ENCODE data around the gene LHCGR.

LHCGR gene

GRCh38 chr2:48725696-48726494 lies 29.6 kb downstream of the LHCGR start:
- H3K4me2 ChIP-seq: no peak overlapping the region
- H3K4me3 ChIP-seq: no peak overlapping the region
- H3K9me3 ChIP-seq: no peaks in the 10 kb centered on the region
- H3K36me3 ChIP-seq: no peaks in the 10 kb centered on the region
- H3K9ac ChIP-seq: no peak overlapping the region
- H3K4me1 ChIP-seq: no peaks in the 10 kb centered on the region
- no peak overlapping the region for H3K27ac ChIP-seq
- no peaks in the 10 kb centered on the region for H3K27me3 ChIP-seq
- TF ChIP-seq Cebpa-rat (IDR thresholded peaks at IDR 0.05): no peak
- no peaks in the 10 kb centered on the region for H4K20me1 ChIP-seq

DNA sequence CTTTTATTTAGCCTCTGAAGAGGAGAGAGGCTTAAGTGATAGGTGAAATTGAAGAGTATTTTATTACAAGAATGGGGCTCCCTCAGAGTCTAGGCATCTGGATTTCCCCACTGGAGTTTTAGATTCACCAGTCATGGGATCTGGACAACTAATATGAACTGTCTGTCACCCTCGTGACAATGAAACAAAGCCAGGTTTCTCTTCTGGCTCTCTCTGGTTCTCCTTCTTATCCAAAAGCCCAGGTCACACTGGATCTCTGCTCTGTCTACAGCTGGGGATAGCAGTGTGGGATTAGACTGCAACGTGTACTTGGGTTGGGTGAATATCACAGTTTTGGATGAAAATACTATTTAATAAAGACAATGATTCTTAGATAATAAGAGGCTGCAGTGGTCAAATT lies 31.2 kb downstream of the LHCGR start:
- no peaks in the 10 kb centered on the region for H4K20me1 ChIP-seq
- H3K4me1 ChIP-seq: no peaks in the 10 kb centered on the region
- TF ChIP-seq Cebpa-rat (IDR thresholded peaks at IDR 0.05): no peak
- H3K27me3 ChIP-seq: no peaks in the 10 kb centered on the region
- H3K9me3 ChIP-seq: no peaks in the 10 kb centered on the region
- H3K27ac ChIP-seq: no peak overlapping the region
- no peak overlapping the region for H3K4me3 ChIP-seq
- no peaks in the 10 kb centered on the region for H3K36me3 ChIP-seq
- H3K4me2 ChIP-seq: no peak overlapping the region
- no peak overlapping the region for H3K9ac ChIP-seq

- Histone ChIP-seq H3K9me3 (no peaks in the 10 kb centered on the region), H3K27me3 (no peaks in the 10 kb centered on the region), H3K4me3 (no peak overlapping the region), H3K27ac (no peak overlapping the region), H3K4me1 (no peaks in the 10 kb centered on the region), H4K20me1 (no peaks in the 10 kb centered on the region), H3K9ac (no peak overlapping the region), H3K36me3 (no peaks in the 10 kb centered on the region), H3K4me2 (no peak overlapping the region)
- TF ChIP-seq Cebpa-rat (IDR thresholded peaks at IDR 0.05): no peak
Measured at GRCh38 chr2:48723129-48723528, 32.4 kb downstream of the LHCGR start.

- Histone ChIP-seq H3K36me3 (no peaks in the 10 kb centered on the region), H4K20me1 (no peaks in the 10 kb centered on the region), H3K4me3 (no peak overlapping the region), H3K4me2 (no peak overlapping the region), H3K9ac (no peak overlapping the region), H3K27me3 (no peaks in the 10 kb centered on the region), H3K27ac (no peak overlapping the region), H3K4me1 (no peaks in the 10 kb centered on the region), H3K9me3 (no peaks in the 10 kb centered on the region)
- no peak for TF ChIP-seq Cebpa-rat (IDR thresholded peaks at IDR 0.05)
Measured at GRCh38 chr2:48722391-48722790, 33.1 kb downstream of the LHCGR start.

DNA sequence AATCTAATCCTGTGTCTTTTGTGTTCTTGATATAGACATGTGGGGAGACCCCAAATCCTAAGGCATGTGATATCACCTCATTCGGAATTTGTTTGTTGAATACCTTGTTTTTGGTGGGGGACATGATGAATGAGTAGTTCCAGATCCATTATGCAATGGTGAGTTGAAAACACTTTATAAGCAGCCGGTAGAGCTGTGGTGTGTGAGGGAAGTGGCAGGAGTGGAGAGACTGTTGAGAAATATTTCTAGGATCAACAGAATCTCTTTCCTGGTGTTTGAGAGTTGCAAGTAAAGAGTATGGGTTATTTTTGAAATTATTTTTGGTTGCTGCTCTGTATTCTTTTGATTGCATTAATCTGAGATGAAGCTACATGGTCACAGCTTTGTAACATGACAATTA lies 34.4 kb downstream of the LHCGR start:
- no peak for TF ChIP-seq Cebpa-rat (IDR thresholded peaks at IDR 0.05)
- Histone ChIP-seq H4K20me1 (no peaks in the 10 kb centered on the region), H3K9ac (no peak overlapping the region), H3K4me1 (no peaks in the 10 kb centered on the region), H3K9me3 (no peaks in the 10 kb centered on the region), H3K4me2 (no peak overlapping the region), H3K4me3 (no peak overlapping the region), H3K36me3 (no peaks in the 10 kb centered on the region), H3K27ac (no peak overlapping the region), H3K27me3 (no peaks in the 10 kb centered on the region)

DNA sequence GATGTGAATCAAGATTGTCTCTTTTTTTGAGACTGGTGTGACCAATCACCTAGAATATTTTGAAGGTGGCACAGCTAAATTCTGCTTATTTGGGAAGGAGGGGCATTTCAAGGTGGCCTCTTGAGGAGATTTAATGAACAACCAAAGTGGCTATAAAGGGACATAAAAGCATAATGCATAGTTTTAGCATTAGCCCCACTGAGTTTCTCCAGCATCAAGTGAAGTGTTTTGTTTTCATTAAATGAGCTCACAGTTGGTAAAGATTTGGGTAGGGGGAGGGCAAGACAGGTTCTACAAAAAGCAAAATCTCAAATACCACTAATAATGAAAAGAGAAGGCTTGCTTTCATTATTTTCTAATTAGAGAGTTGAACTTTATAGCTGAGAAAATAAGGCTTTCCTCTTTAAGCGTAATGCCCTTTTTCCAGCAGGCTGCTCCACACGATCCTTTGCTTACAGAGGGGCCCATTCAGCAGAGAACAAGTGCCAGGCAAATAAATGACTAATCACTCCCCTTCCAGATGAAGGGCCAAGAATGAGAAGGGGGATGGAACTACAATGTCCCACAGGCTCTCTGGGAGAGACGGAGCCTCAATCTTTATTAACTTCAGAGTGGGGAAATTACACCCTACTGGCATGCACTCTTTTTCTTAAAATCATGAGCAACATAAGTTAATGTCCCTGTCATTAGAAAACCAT lies 35.9 kb downstream of the LHCGR start:
- no peak overlapping the region for H3K4me3 ChIP-seq
- H3K36me3 ChIP-seq: no peaks in the 10 kb centered on the region
- H3K4me2 ChIP-seq: no peak overlapping the region
- no peaks in the 10 kb centered on the region for H3K4me1 ChIP-seq
- H3K27me3 ChIP-seq: no peaks in the 10 kb centered on the region
- no peak for TF ChIP-seq Cebpa-rat (IDR thresholded peaks at IDR 0.05)
- no peak overlapping the region for H3K27ac ChIP-seq
- no peaks in the 10 kb centered on the region for H4K20me1 ChIP-seq
- H3K9ac ChIP-seq: no peak overlapping the region
- no peaks in the 10 kb centered on the region for H3K9me3 ChIP-seq

- H3K4me2 ChIP-seq: no peak overlapping the region
- TF ChIP-seq Cebpa-rat (IDR thresholded peaks at IDR 0.05): no peak
Measured at GRCh38 chr2:48717846-48718245, 37.7 kb downstream of the LHCGR start.

GRCh38 chr2:48715956-48716355 lies 39.6 kb downstream of the LHCGR start:
- Histone ChIP-seq H3K27me3 (no peaks in the 10 kb centered on the region), H3K27ac (no peak overlapping the region), H3K4me3 (no peak overlapping the region), H3K4me1 (no peaks in the 10 kb centered on the region), H3K36me3 (no peaks in the 10 kb centered on the region), H3K9ac (no peak overlapping the region), H3K4me2 (no peak overlapping the region), H3K9me3 (no peaks in the 10 kb centered on the region), H4K20me1 (no peaks in the 10 kb centered on the region)
- no peak for TF ChIP-seq Cebpa-rat (IDR thresholded peaks at IDR 0.05)

More at GRCh38 chr2:48717846-48718245, 37.7 kb downstream of the LHCGR start:
- Histone ChIP-seq H3K27me3 (no peaks in the 10 kb centered on the region), H3K36me3 (no peaks in the 10 kb centered on the region), H4K20me1 (no peaks in the 10 kb centered on the region), H3K27ac (no peak overlapping the region), H3K9me3 (no peaks in the 10 kb centered on the region), H3K9ac (no peak overlapping the region), H3K4me3 (no peak overlapping the region), H3K4me1 (no peaks in the 10 kb centered on the region)

DNA sequence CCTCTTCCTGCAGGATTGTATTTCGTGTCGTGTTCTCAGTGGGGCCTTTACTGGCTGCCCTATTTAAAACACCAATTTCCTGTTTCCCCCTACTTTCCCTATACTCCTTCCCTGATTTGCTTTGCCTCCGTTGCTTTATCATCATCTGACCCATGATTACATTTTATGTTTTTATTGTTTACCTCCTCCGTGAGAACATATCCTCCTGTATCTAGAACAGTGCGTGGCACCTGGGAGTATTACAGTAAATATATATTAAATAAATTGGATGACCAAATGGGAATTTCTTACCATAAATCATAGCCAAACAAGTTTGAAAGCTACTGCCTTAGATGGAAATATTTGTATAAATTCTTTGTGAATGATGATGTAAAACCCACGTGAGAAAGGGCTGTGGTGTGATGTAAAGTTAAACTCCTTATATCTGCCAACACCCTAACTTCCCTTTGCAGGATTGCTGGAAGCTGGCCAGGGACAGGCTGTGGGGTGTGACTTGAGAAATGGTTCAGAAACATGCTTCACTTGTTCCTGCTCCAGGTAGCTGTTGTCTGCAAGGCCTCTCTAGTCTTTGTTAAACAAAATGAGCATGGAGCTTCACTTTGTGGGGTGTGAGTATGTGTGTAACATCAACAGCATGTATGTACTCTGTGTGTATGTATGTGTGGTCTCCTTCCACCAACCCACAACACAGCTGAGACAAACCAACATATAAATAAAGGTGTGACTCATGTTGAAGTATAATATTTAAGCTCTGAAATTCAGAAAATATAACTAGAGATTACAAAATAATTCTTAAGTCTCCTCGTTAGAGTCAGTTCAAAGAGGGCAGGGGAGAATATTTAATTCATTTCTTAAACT lies 40.3 kb downstream of the LHCGR start:
- H3K36me3 ChIP-seq: no peaks in the 10 kb centered on the region
- no peak overlapping the region for H3K27ac ChIP-seq
- H3K9me3 ChIP-seq: no peaks in the 10 kb centered on the region
- H3K4me3 ChIP-seq: no peak overlapping the region
- no peak for TF ChIP-seq Cebpa-rat (IDR thresholded peaks at IDR 0.05)
- H3K27me3 ChIP-seq: no peaks in the 10 kb centered on the region
- no peaks in the 10 kb centered on the region for H3K4me1 ChIP-seq
- H3K4me2 ChIP-seq: no peak overlapping the region
- H4K20me1 ChIP-seq: no peaks in the 10 kb centered on the region
- no peak overlapping the region for H3K9ac ChIP-seq

- no peaks in the 10 kb centered on the region for H3K4me1 ChIP-seq
- H3K27ac ChIP-seq: no peak overlapping the region
- H3K36me3 ChIP-seq: no peaks in the 10 kb centered on the region
- H3K9me3 ChIP-seq: no peaks in the 10 kb centered on the region
- no peak overlapping the region for H3K9ac ChIP-seq
- no peak overlapping the region for H3K4me3 ChIP-seq
- no peak overlapping the region for H3K4me2 ChIP-seq
- TF ChIP-seq Cebpa-rat (IDR thresholded peaks at IDR 0.05): no peak
- H3K27me3 ChIP-seq: no peaks in the 10 kb centered on the region
- H4K20me1 ChIP-seq: no peaks in the 10 kb centered on the region
Measured at GRCh38 chr2:48714245-48714644, 41.3 kb downstream of the LHCGR start.
